ENCODE results near the gene OSBP2. TPM values are rescaled to one million over a fixed set of nuclear protein-coding genes. Genes with fewer than 3 reads are reported as not detected.
A peak's percentile ranks its signal among the peaks of the same experiment; 100 is the strongest.

OSBP2 gene
- total RNA-seq, 2 experiments from 2014 or later: 1.2 to 1.6 TPM

DNA sequence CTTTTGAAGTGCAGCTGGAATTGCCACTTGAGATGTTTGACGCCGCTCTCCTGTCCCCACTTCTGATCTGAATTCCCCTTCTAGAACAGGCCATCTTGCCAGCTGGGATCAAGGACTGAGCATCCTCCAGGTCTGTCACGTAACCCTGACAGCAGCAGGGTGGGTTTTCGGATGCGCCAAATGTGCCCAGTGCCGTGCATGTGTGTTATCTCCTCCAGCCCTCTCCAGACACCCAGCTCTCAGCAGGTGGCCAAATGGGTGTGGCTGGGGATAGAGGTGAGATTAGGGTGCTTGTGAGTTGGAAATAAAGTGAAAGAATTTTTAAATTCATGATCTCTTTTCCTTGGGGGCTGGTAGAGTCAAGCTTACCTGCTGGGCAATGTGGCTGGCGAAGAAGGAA, 3.3 kb downstream of the OSBP2 start:
- ChIA-PET CTCF (no interaction called here), POLR2A (interaction anchor here (0.5 kb wide), 1 partner anchor 8 kb away, joined by 4 read pairs; no protein-coding TSS in a partner anchor)
- no peak overlapping the region for H3K27ac ChIP-seq (ENCODE audit: low read depth in 1 of 2, low read length in 2 of 2)
- Mint-ChIP-seq H3K4me1 (ENCODE audit: low read depth) (peaks cover 14% of the 10 kb centered on the region), H3K36me3 (ENCODE audit: low read depth) (no peaks in the 10 kb centered on the region), H3K9me3 (no peaks in the 10 kb centered on the region), H3K27me3 (peaks cover 22% of the 10 kb centered on the region), H3K4me3 (peak overlapping the region; percentile 68), H3K27ac (no peak overlapping the region)
- ATAC-seq (ENCODE audit: poor library complexity) (no peak), DNase-seq (no peak)
- H3K4me3 ChIP-seq (ENCODE audit: low read length): no peak overlapping the region
- intact Hi-C loops (cut with DNase I, micrococcal nuclease): loop anchor here in 1 of 2 experiments (10.0 kb wide), 1 partner anchor 63 kb away; the partner anchor contains the start of gene SLC35E4
- TF ChIP-seq CTCF (IDR thresholded peaks at IDR 0.05): no peak
- H3K9me3 ChIP-seq (ENCODE audit: control insufficient read depth in 1 of 2, insufficient read depth in 1 of 2, low read length in 2 of 2): no peaks in the 10 kb centered on the region
- H3K27me3 ChIP-seq (ENCODE audit: control insufficient read depth in 1 of 2, insufficient read depth in 2 of 2, low read length in 2 of 2): no peaks in the 10 kb centered on the region
- H3K4me1 ChIP-seq (ENCODE audit: insufficient read depth, low read length): peaks cover 17% of the 10 kb centered on the region
- H3K36me3 ChIP-seq (ENCODE audit: insufficient read depth, low read length): no peaks in the 10 kb centered on the region

GRCh38 chr22:30701872-30702271, 7.2 kb downstream of the OSBP2 start:
- H3K36me3 ChIP-seq (ENCODE audit: insufficient read depth, low read length): no peaks in the 10 kb centered on the region
- Mint-ChIP-seq H3K36me3 (ENCODE audit: low read depth) (no peaks in the 10 kb centered on the region), H3K4me3 (no peak overlapping the region), H3K27ac (no peak overlapping the region), H3K9me3 (no peaks in the 10 kb centered on the region), H3K4me1 (ENCODE audit: low read depth) (no peaks in the 10 kb centered on the region), H3K27me3 (peaks cover 5% of the 10 kb centered on the region)
- no peak overlapping the region for H3K27ac ChIP-seq (ENCODE audit: low read depth in 1 of 2, low read length in 2 of 2)
- POLR2A ChIA-PET: no interaction called here
- H3K27me3 ChIP-seq (ENCODE audit: control insufficient read depth in 1 of 2, insufficient read depth in 2 of 2, low read length in 2 of 2): no peaks in the 10 kb centered on the region
- H3K4me1 ChIP-seq (ENCODE audit: insufficient read depth, low read length): no peaks in the 10 kb centered on the region
- CTCF ChIA-PET: no interaction called here
- ATAC-seq (ENCODE audit: poor library complexity) (no peak), DNase-seq (no peak)
- no peak for TF ChIP-seq CTCF (IDR thresholded peaks at IDR 0.05)
- no peaks in the 10 kb centered on the region for H3K9me3 ChIP-seq (ENCODE audit: control insufficient read depth in 1 of 2, insufficient read depth in 1 of 2, low read length in 2 of 2)
- H3K4me3 ChIP-seq (ENCODE audit: low read length): no peak overlapping the region
- intact Hi-C loops (cut with DNase I, micrococcal nuclease): no loop called here

DNA sequence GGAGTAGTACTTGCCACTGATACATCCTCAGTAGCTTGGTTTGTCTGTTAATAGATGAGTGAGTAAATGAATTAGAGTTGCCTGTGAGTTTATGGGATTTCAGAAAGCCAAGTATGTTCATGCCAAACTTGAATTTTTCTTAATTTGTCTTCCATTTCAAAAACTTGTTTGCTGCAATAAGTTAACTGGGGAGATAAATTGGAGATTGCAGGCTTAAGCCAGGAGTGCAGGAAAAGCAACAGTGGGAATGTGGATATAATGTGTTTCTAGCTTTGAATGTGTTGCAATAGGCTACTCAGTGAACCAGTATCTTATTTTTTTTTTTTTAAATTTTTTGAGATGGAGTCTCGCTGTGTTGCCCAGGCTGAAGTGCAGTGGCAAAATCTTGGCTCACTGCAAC, 8.2 kb downstream of the OSBP2 start:
- Histone ChIP-seq H3K4me1 (ENCODE audit: insufficient read depth, low read length) (no peaks in the 10 kb centered on the region), H3K9me3 (ENCODE audit: control insufficient read depth in 1 of 2, insufficient read depth in 1 of 2, low read length in 2 of 2) (no peaks in the 10 kb centered on the region), H3K27ac (ENCODE audit: low read depth in 1 of 2, low read length in 2 of 2) (no peak overlapping the region), H3K27me3 (ENCODE audit: control insufficient read depth in 1 of 2, insufficient read depth in 2 of 2, low read length in 2 of 2) (no peaks in the 10 kb centered on the region), H3K36me3 (ENCODE audit: insufficient read depth, low read length) (no peaks in the 10 kb centered on the region), H3K4me3 (ENCODE audit: low read length) (no peak overlapping the region)
- no peak overlapping the region for H3K4me3 Mint-ChIP-seq
- no peak overlapping the region for H3K27ac Mint-ChIP-seq
- H3K9me3 Mint-ChIP-seq: no peaks in the 10 kb centered on the region
- ChIA-PET CTCF (no interaction called here), POLR2A (interaction anchor here (0.6 kb wide), 1 partner anchor 18 kb away, joined by 3 read pairs; no protein-coding TSS in a partner anchor)
- intact Hi-C loops (cut with DNase I, micrococcal nuclease): no loop called here
- no peak for DNase-seq
- no peak for ATAC-seq (ENCODE audit: poor library complexity)
- H3K27me3 Mint-ChIP-seq: no peaks in the 10 kb centered on the region
- no peaks in the 10 kb centered on the region for H3K36me3 Mint-ChIP-seq (ENCODE audit: low read depth)
- TF ChIP-seq CTCF (IDR thresholded peaks at IDR 0.05): no peak
- no peaks in the 10 kb centered on the region for H3K4me1 Mint-ChIP-seq (ENCODE audit: low read depth)
